HG02885 (cell line): ENCODE data around the gene MYO10.
"Not testable (repeated sequence)": the region's sequence is repeated elsewhere in the genome, so short reads cannot be mapped to it uniquely, and the experiment has no call there.

Source experiments
- ATAC-seq: cut with Tn5 transposase; IDR thresholded peaks from one replicate; pipeline ENCODE4 v1.9.1; 2021; ENCODE audit warnings: mild to moderate bottlenecking; ENCODE audit not compliant: unreplicated experiment, poor library complexity

MYO10 gene

GRCh38 chr5:16757989-16758501, 178.0 kb downstream of the MYO10 start:
- ATAC-seq: no peak

GRCh38 chr5:16757577-16757976, 178.5 kb downstream of the MYO10 start:
- not testable (repeated sequence) for ATAC-seq

DNA sequence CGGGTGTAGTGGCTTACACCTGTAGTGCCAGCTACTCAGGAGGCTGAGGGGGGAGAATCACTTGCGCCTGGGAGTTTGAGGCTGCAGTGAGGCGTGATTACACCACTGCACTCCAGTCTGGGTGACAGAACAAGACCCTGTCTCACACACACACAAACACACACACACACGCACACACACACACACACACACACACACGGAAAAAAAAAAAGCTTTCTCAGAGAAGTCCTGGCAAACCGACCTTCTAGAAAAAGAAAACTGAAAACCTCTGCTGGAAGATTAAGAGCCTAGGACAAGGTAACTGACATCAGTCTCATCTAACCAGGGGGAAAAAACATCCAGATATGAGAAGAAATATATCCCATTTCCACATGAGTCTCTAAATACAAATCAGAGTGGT, 178.9 kb downstream of the MYO10 start:
- no peak for ATAC-seq

- ATAC-seq: no peak
Measured at GRCh38 chr5:16756692-16757091, 179.4 kb downstream of the MYO10 start.

GRCh38 chr5:16755641-16756040, 180.4 kb downstream of the MYO10 start:
- ATAC-seq: no peak

DNA sequence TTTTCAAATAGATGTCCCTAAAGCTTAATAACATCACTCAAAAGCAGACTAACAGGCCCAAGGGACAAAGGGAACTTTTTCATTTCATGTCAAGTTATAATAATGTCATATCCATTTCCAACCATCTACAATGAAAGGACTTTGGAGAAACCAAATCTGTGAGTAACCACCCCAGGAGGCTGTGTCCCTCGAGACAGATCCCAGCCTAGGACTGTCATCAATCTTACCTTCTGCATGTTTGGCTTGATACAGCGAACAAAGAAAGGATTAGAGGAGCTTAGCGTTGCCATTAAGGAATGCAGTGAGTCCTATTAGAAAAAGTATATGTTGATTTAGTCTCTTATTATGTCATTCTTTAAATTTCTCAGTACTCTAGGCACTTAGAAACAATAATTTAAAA, 181.5 kb downstream of the MYO10 start:
- no peak for ATAC-seq

DNA sequence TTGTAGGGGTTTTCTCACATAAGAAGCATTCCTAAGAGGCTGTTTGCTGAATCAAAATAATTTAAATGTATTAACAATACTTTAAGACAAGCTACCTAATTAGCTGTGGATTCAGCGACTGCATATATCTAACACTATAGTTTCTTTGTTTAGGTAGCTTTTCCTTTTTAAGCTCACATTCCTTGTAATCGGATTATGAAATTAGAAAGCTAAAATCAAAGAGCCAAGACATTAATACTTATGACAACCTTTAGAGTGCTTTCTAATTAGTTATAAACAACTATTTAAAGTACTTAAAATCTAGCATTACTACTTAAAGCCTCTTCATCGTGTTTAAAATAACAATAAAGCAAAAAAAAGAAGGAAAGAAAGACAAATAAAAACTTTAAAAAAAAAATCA, 182.0 kb downstream of the MYO10 start:
- no peak for ATAC-seq

- ATAC-seq: no peak
Measured at GRCh38 chr5:16750445-16750844, 185.6 kb downstream of the MYO10 start.

GRCh38 chr5:16749626-16750025, 186.5 kb downstream of the MYO10 start:
- ATAC-seq: no peak

DNA sequence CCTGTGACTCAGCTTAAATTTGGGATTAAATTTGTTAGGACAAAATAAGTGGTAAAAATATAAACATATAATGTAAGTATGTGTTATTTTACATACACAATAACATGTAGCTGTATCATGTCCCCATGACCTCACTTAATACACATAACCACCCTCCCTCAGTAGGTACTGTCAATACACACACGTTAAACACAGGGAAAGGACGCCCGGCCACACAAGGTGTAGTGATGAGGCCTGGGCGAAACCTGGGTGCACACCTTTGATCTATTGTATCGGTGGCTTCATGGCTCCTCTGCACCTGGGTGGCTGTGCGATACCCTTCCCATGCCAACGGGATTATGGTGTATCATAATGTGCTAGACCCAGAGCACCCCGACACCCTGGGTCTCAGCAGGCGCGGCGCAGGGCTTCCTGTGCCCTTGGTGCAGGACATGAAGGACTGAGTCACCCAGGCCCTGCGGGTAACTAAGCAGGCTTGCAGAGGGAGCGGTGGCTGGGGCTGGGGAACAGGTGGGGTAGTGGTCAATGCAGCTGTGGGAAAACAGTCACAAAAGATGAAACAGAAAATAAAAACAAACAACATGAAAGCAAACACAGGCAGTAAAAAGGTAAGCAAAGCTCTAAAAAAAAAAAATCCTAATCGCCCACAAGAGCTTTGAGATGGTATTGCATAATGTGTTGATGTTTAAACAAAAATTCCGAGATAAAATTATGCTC, 191.8 kb downstream of the MYO10 start:
- ATAC-seq: no peak

DNA sequence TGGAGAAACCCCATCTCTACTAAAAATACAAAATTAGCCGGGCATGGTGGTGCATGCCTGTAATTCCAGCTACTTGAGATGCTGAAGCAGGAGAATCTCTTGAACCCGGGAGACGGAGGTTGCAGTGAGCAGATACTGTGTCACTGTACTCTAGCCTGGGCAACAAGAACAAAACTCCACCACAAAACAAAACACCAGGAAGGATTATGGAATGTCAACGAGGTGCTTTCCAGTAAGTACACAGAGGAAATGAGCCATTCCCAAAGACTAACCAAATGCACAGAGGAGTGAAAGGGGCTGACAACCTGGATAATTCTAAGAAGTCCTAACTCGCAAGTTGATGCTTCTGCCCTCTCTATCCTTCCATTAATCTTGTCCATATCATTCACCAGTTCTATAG, 193.2 kb downstream of the MYO10 start:
- ATAC-seq: no peak

DNA sequence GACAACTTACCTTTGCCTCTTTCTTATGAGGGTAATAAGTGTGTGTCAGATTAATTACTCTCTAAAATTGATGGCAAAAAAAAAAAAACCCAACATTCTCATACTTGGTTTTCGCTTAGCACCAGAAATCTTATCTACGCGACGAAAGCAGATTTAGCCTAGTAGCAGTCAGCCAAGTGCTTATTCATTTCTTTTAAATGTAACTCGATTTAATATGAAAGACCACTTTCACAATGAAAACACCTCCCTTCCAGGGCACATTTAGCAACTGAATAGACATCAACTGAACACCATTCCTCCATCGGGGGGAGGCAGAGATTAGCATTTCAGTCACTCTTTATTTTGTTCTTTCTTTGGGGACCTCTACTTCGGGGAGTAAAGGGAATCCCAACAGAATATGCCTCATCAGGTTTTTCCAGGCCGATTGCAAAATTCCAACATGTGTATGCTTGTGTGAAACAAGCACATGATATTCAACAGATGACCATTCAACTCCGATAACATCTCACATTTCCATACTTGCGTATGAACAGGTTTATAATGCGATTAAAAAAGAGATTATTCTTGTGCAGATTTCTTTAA, 195.2 kb downstream of the MYO10 start:
- ATAC-seq: no peak

GRCh38 chr5:16740066-16740810, 195.8 kb downstream of the MYO10 start:
- no peak for ATAC-seq

DNA sequence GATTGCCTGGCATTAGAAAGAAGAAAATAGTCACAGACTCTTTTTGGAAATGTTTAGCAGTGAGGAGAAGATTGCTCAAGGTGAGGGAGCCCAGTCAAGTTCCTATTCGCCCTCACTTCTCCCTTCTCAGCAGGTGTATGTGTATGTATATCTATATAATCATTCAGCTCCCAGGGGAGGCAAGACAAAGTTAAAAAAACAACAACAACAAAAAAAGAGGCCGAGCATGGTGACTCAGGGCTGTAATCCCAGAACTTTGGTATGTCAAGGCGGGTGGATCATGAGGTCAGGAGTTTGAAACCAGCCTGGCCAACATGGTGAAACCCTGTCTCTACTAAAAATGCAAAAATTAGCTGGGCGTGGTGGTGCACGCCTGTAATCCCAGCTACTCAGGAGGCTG, 197.7 kb downstream of the MYO10 start:
- ATAC-seq: not testable (repeated sequence)

DNA sequence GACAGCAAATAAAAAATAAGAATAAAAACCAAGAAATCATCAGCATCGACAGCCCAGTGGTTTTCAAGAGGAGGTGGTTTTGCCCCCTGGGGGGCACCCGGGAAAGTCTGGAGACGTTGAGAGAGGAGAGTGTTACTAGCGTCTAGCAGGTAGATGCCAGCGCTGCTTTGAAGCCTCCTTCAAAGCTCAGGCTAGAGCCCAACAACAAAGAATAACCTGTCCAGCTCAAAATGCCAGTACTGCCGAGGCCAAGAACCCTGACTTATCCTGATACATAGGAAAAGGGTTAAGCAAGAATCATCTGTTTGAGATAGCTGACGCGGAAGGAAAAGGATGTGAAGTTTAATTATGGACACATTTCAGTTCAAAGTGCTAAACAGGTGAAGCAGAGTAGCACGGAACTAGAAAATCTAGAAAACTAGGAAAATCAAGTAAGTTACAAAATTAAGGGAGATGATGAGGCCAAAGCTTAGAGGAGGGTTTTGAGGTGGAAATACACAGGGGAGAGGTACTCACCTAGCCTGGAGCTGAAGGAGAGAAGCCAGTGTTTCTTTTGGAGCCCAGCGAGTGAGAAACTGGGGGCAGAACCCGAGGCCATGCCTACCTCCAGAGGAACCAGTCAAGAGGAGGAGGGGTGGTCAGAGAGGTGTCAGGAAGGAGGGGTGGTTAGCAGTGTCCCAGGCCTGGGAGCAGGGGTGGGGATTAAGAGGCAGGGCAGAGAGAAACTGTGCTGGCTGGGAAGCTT, 198.3 kb downstream of the MYO10 start:
- no peak for ATAC-seq

DNA sequence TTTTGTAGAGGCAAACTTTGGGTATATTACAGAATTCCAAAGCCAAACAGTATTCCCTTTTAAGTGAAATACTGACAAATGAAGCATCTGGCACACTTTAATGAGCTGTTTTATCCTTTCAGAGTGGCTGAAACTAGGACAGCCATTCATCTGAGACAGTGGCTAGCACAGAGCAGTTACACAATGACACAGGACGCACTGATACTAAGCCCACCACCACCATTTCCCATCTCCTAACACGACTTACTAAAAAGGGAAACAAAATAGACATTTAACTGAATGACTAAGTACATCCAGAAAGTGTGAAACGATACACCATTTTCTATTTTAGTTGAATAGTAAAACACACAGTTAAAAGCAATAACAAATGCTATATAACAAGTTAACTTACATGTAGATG, 198.9 kb downstream of the MYO10 start:
- no peak for ATAC-seq

DNA sequence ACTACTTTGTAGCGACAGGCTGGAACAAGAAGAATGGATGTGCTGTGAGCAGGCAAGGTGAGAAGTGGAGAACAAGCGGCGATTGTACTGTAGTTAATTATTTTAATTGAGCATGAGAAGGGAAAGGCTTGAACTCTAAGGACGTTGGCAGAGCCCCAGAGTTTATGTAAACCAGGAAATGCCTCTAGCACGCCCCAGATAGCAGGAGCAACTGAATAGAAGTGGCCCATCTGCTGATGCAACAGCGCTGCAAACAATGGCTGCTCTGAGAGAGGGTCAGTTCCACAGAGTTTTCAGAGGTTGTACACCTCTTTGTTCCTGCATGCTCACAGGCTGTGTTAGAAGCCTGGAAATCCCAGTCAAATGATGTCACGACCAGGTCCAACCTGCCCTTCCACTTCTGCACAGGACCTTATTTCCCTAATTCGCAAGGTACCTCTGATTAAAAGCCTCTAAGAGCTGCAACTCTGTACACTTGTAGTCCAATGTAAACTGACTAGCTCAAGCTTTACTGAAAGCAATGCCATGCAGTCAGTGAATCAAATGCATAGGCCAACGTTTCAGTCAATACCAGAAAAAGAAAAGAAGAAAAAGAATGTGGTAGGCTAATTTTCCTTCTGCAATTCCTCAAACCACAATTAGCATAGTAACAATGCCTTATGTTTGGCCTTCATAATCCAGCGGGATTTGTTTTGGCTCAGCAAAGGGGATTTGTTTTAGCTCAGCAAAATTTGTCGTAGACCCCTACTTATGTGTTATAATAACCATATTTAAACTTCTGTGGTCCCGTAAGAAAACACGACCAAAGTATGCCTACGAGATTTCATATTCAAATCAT, 199.7 kb downstream of the MYO10 start:
- no peak for ATAC-seq

DNA sequence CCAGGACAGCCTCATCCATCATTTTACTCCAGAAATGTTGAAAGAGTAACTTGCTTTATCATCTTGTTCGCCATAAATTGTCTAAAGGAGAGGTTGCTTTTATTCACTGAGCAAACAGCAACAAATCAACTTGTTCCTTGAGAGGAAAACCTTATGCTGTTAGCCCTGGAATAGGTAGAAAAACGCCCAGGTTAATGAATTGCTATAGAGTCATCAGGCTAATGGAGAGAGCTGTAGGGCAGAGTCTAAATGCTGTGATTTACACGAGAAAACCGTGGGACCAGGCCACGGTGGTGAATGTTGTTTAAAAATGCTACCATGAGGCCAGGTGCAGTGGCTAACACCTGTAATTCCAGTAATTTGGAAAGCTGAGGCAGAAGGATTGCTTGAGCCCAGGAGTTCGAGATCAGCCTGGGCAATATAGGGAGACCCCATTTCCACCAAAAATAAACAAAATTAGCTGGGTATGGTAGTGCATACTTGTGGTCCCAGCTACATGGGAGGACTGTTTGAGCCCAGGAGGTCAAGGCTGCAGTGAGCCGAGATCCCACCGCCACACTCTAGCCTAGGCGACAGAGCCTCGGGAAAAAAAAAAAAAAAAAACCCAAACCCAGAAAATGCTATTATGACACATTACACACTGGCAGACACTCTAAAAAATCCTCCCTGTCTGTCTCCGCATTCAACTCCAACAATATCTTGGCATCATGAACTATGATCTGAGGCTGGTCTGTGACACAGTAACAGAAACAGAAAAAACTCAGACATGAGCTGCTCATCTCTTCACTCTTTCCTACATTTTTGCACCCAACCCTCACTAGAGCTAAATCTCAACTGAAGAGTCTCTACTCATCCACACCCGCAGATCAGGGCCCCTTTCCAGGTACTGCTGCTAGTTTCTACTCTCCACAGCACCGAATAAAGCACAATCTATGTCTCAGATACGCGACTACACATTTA, 200.7 kb downstream of the MYO10 start:
- no peak for ATAC-seq
